ENCODE measurements around the gene OR51D1.

Gene OR51D1, protein sequence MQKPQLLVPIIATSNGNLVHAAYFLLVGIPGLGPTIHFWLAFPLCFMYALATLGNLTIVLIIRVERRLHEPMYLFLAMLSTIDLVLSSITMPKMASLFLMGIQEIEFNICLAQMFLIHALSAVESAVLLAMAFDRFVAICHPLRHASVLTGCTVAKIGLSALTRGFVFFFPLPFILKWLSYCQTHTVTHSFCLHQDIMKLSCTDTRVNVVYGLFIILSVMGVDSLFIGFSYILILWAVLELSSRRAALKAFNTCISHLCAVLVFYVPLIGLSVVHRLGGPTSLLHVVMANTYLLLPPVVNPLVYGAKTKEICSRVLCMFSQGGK

GRCh38 chr11:4636962-4637661, at the start of gene OR51D1:
TSS of gene OR51D1 (plus strand) at chr11:4637477. CDS start at chr11:4639791, 2,314 bp downstream.
- DNase-seq, result peak in 10 of 14 donors; percentile 6 to 48 (median 20)

DNA sequence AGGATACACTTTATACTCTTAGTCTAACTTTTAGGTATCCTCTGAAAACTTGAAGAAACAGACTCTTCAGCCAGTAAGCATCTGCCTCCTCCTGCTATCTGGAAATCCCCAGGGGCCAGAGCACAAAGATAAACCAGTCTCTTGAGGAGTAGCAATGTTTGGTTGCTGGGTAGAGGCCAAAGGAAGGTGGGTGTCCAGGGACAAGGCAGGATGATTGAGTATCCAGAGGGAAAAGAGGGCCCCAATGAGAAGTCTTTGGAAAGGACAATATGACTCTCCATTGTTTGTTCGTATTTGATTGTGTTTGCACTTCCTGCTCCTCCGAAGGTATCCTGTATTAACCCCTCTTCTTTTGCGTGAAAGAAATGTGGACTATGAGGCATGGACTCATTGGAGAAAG, 48.3 kb upstream of the OR51D1 start:
- no peak for DNase-seq

GRCh38 chr11:4593739-4594138, 43.5 kb upstream of the OR51D1 start, which contains the start of gene OR52I1:
TSS of gene OR52I1 (plus strand) at chr11:4594039. CDS start at chr11:4594039, 0 bp downstream.
- no peak for DNase-seq

GRCh38 chr11:4605057-4605456, 32.2 kb upstream of the OR51D1 start:
- DNase-seq, result no peak

DNA sequence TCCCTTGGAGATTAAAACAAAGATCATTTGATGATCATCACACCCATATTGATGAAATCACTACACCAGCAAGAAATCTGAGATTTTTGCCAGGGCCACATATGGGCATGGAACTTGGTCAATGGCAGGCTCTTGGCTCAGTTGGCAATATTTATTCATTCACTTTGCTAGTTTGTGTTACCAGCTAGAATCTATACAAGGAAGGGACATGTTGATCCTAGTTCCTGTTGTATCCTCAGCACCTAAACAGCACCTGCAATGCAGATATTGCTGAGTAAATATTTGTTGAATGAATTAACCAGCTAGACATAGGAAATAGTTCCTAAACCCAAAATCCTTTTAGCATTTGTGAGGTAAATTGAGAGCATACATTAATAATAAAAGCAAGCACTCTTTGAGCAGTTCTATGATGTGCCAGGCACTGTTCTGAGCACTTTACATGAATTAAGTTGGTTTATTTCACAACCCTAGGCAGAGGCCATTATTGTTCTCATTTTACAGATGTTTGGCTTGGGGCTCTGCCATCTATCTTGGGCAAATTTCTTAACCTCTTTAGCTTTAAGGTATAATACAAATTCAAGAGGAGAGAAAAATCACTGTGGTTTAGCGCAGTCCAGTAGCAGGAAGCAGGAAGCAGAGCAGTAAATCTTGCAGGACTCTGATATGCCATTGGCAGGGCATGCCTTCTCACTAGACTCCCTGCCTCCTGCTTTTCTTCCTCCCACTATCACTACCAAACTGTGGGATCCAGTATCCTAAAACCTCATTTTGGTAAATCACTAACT, 30.9 kb upstream of the OR51D1 start:
- DNase-seq, result no peak

GRCh38 chr11:4607096-4607495, 30.2 kb upstream of the OR51D1 start:
- no peak for DNase-seq

DNA sequence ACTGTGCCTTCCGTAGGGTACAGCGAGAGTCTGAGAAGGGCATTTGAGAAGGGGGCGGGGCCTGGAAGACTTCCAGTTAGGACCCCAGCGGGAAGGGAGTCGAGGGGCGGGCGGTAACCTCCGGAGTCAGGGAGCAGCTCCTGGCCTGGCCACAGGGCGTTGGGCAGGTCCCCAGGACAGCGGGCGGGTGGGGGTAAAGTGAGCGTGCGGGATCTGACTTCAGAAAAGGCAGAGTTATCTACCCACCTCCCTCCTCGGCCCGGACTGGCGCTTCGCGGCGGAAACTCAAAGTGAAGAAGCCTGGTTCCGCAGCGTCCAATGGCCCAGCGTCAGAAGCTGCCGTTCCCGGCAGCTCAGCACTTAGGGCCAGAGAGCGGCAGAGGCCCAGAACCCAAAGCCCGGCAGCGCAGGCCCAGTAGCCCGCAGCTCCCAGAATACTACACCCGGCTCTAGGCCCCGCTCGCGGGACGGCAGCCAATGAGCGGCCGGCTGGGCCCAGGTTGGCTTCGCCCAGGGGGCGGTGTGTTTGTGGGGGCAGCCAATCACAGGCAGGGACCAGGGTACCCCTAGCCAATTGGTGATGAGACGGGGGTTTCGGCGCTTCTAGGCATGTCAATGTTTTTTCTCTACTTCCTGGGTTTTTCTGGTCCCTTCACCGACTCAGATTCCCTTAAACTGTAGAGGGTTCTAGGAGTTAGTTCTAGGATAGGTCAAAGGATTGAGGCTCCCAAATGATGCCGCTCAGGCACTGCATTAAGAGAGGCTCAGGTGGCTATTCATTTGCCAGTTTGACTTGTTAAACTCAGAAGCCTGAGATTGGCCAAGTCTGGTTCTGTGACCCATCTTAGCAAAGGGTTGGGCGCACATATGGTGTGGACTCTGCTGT, 29.3 kb upstream of the OR51D1 start, which contains the start of gene TRIM68:
TSS of gene TRIM68 (minus strand) at position 451 of the 886 bp plus-strand sequence. CDS start 2,727 bp downstream, outside the sequence.
- DNase-seq, result peak; percentile 60 to 97 (median 93)

GRCh38 chr11:4610258-4610935, 26.9 kb upstream of the OR51D1 start:
- no peak for DNase-seq

DNA sequence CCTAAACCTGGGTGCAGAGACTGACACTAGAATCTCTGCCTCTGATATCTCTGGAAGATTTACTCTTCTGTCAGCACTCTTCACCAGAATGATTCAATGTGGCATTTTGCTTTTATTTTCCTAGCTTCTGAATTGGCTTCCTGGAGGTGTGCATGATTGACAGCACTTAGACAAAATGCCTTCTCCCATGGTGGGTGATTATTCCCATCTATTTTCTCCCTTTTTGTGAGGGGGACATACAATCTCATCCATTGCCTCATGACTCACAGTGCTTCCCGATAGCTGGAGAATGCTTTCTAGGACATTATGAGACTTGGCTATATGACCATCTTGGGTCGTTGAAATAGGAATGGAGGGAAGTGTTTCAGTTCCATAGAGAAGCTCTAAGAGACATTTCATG, 25.3 kb upstream of the OR51D1 start:
- no peak for DNase-seq

GRCh38 chr11:4615856-4616444, 21.3 kb upstream of the OR51D1 start:
- DNase-seq, result no peak

GRCh38 chr11:4619514-4619913, 17.8 kb upstream of the OR51D1 start:
- DNase-seq, result no peak

DNA sequence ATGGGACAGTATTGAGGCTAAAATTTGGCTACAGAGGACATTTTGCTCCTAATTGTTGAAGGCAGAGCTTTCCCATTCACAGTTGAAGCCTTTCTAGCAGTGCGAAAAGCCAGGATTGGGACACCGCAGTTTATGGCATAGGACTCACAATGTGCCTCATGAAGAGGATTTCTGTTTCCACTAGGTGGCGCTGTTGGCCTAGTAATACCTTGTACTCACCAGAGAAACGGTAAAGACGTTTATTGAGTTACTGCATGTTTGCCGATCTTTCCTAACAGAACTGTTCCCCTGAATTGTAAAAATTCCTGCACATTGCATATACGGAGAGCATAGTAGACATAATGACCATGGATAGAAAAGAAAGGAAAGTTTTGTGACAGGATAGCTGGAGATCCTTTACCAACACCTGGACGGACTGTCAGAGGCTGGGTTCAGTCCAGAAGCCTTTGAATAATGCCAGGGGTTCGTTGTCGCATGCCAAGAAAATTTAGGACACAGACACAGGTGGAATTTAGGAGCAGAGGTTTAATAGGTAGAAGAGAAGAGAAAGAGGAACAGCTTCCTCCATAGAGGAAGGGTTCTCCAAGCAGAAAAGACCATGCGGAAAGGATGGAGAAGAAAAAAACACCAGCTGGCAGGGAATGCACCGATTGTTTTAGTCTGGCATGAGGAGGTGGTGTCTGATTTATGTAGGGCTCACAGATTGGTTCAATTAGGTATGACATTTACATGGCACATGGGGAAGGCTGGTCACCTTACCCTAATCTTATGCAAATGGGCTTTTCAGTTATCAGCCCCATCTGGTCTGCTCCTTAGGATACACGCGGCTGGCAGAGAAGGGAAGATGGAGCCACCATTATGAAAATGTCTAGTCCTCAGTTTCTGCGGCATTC, 10.8 kb upstream of the OR51D1 start:
- DNase-seq, result peak in 2 of 14 donors; percentile 4 to 76

GRCh38 chr11:4636136-4636535, 1.1 kb upstream of the OR51D1 start:
- DNase-seq, result no peak

- DNase-seq, result no peak
Observed at GRCh38 chr11:4637662-4638047, 378 bp downstream of the OR51D1 start.

DNA sequence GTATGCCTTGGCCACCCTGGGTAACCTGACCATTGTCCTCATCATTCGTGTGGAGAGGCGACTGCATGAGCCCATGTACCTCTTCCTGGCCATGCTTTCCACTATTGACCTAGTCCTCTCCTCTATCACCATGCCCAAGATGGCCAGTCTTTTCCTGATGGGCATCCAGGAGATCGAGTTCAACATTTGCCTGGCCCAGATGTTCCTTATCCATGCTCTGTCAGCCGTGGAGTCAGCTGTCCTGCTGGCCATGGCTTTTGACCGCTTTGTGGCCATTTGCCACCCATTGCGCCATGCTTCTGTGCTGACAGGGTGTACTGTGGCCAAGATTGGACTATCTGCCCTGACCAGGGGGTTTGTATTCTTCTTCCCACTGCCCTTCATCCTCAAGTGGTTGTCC, 2.7 kb downstream of the OR51D1 start:
- DNase-seq, result no peak

DNA sequence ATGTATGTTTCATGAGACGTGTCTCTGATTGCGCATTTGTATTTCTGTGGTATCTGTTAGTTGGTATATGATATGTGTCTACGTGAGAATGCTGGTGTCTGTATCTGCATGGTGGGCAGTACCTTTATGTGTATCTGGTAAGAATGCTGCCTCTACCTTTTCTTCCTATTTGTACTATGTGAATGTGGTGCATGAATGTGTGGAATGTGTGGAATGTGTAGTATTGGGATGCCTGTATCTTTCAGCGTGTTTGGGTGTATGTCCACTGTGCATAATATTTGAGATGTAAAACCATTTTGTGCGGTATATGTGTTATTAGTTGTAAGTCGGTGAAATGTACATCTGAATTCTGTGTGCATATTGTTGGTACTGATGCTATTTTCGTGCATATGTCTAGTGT, 4.2 kb downstream of the OR51D1 start:
- no peak for DNase-seq

- no peak for DNase-seq
Observed at GRCh38 chr11:4642043-4642442, 4.8 kb downstream of the OR51D1 start.

- no peak for DNase-seq
Observed at GRCh38 chr11:4643076-4643475, 5.8 kb downstream of the OR51D1 start.

DNA sequence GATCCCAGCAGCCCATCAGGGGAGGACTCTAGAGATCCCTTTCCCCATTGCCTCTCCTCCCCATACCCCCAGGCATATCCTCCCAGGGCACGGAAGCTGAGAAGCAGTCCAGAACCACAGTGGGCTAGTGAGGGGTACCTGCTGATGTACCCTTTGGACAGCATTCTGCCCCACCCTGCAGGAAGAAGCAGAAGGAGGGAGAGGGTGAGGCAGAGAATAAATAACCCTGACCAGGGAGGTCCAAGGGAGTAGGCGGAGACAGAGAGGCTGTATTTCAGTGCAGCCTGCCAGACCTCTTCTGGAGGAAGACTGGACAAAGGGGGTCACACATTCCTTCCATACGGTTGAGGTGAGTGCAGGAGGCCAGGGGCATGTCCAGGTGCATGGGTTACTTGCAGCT, 6.4 kb downstream of the OR51D1 start, which contains the start of gene OR51E1:
TSS of gene OR51E1 (plus strand) at position 301 of the 400 bp plus-strand sequence. CDS start 8,545 bp downstream, outside the sequence.
- no peak for DNase-seq

DNA sequence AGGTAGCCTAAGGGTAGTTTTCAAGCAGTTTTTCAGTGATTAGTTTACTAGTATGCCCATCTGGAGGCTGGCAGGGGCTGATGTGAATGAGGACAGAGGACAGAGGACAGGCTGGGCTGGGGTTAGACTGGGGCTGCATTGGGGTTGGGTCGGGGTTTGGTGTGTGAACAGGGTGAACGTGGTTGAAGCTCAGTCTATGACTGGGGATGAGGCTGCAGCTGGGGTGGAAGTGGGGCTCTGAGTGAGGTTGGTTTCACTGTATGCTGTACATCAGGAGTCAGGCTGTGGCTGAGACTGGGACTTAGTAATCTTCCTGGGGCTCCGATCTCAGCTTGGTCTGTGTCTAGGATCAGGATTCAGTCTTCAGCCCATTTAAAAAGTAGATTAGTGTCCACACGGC, 7.0 kb downstream of the OR51D1 start:
- DNase-seq, result no peak
